Activated T-cell treated with anti-CD3 and anti-CD28 coated beads for 48 hours (primary cell): Measurements from ENCODE around the gene MRPL44.

Source experiments
- DNase-seq: peaks from one replicate; pipeline ENCODE4 v3.0.0-alpha.2; 2020; ENCODE audit warnings: low read depth

Gene MRPL44

GRCh38 chr2:223957092-223957851, at the start of gene MRPL44:
MRPL44 (plus strand) TSS chr2:223957463; CDS start chr2:223957473, 10 bp downstream.
- peak; percentile 97 for DNase-seq

GRCh38 chr2:223908304-223908998, 48.8 kb upstream of the MRPL44 start:
- no peak for DNase-seq

- DNase-seq, result no peak
These were observed 48.1 kb upstream of the MRPL44 start for GRCh38 chr2:223909001-223909741.

- DNase-seq, result no peak
These were observed 42.9 kb upstream of the MRPL44 start for GRCh38 chr2:223914324-223914723.

GRCh38 chr2:223915071-223915470, 42.2 kb upstream of the MRPL44 start:
- no peak for DNase-seq

- DNase-seq, result no peak
These were observed 40.9 kb upstream of the MRPL44 start for GRCh38 chr2:223916181-223916920.

GRCh38 chr2:223918671-223919134, 38.6 kb upstream of the MRPL44 start:
- no peak for DNase-seq

GRCh38 chr2:223920109-223920508, 37.2 kb upstream of the MRPL44 start:
- DNase-seq, result no peak

- DNase-seq, result no peak
These were observed 36.1 kb upstream of the MRPL44 start for GRCh38 chr2:223921204-223921603.

- DNase-seq, result no peak
These were observed 35.0 kb upstream of the MRPL44 start for GRCh38 chr2:223922308-223922707.

GRCh38 chr2:223923976-223924375, 33.3 kb upstream of the MRPL44 start:
- no peak for DNase-seq

- no peak for DNase-seq
These were observed 32.2 kb upstream of the MRPL44 start for GRCh38 chr2:223925106-223925505.

- DNase-seq, result no peak
These were observed 28.9 kb upstream of the MRPL44 start for GRCh38 chr2:223928113-223929006.

GRCh38 chr2:223929571-223930102, 27.6 kb upstream of the MRPL44 start:
- no peak for DNase-seq

GRCh38 chr2:223930103-223930976, 26.9 kb upstream of the MRPL44 start:
- no peak for DNase-seq

- no peak for DNase-seq
These were observed 24.2 kb upstream of the MRPL44 start for GRCh38 chr2:223932816-223933800.

GRCh38 chr2:223934870-223935269, 22.4 kb upstream of the MRPL44 start:
- DNase-seq, result no peak

- DNase-seq, result no peak
These were observed 21.7 kb upstream of the MRPL44 start for GRCh38 chr2:223935459-223936125.
